Adipose tissue (tissue), 3 donors: ENCODE results near the gene RTL10. TPM values are rescaled to one million over a fixed set of nuclear protein-coding genes. Genes with fewer than 3 reads are reported as not detected.

Experiments
- H3K27ac ChIP-seq: one replicate; pipeline ENCODE4 v1.5.1; 2013; ENCODE audit warnings: low read depth, low read length
- WGBS, 3 donors: extraction: QIAGEN DNeasy Blood & Tissue Kit; methylation state at CpG; one replicate each; pipeline ENCODE4 v1.1.7; 2013; 5-methylcytosine and 5-hydroxymethylcytosine counted together
- polyA plus RNA-seq, 3 donors: library from polyadenylated mRNA; stranded (reverse); fragments of 200-250 nt; gene quantifications; one replicate each; pipeline ENCODE4 v1.2.3, GENCODE V29; 2013
- donor health status: healthy with polysubstance abuse.
- donor health status: Bipolar disorder and iron deficiency.
- donor health status: healthy.

The RTL10 gene
- polyA plus RNA-seq, 3 donors, result 3.1 to 4.3 (median 3.8) TPM

- H3K27ac ChIP-seq, result no peak overlapping the region
- WGBS, 3 donors, result 74 to 81% (median 74%) methylated on average over 4 of the region's 4 CpGs
Measured at GRCh38 chr22:19879643-19879991, 24.9 kb upstream of the RTL10 start.

GRCh38 chr22:19879246-19879570, 24.5 kb upstream of the RTL10 start:
- 92 to 96% (median 95%) methylated on average over 12 to 13 of the region's 13 CpGs for WGBS, 3 donors
- H3K27ac ChIP-seq, result no peak overlapping the region

- WGBS, 3 donors, result 90 to 91% (median 90%) methylated on average over 16 of the region's 16 CpGs
- H3K27ac ChIP-seq, result no peak overlapping the region
Measured at GRCh38 chr22:19878461-19879245, 24.0 kb upstream of the RTL10 start.

- H3K27ac ChIP-seq, result no peak overlapping the region
- 90 to 94% (median 93%) methylated on average over 20 of the region's 20 CpGs for WGBS, 3 donors
Measured at GRCh38 chr22:19877626-19878339, 23.1 kb upstream of the RTL10 start.

DNA sequence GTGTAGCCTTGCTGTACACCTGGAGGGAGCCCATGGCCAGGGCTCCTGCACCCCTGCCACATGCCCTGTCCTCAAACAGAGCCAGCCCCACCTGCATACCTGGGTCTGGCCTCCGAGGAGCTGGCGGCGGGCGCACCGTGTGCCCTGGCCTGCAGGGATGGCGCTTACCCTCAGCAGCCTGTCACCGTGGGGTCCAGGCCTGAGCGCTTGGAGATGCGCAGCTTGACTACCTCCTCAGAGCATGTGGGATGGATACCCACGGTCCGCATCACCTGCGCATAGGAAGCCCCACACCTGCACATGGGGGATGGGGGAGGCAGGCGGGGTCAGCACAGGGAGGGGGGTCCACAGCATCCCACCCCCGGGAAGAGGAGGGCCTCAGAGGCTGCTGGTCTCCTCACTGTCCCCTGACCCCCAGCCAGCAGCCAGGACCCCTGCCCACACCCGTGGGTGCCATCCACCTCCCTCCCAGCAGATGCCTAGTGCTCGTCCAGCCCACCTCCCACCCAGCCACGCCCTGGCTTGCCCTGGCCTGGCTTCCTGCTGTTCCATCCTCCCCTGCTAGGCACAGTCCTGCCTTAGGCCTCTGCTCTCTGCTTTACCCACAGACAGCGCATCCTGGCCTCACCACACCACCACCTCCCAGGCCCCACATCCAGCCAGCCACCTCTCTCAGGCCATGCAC, 22.4 kb upstream of the RTL10 start:
- 89 to 95% (median 93%) methylated on average over 18 of the region's 18 CpGs for WGBS, 3 donors
- H3K27ac ChIP-seq, result no peak overlapping the region

- WGBS, 3 donors, result 82 to 87% (median 84%) methylated on average over 21 of the region's 21 CpGs
- no peak overlapping the region for H3K27ac ChIP-seq
Measured at GRCh38 chr22:19876314-19876940, 21.8 kb upstream of the RTL10 start.

DNA sequence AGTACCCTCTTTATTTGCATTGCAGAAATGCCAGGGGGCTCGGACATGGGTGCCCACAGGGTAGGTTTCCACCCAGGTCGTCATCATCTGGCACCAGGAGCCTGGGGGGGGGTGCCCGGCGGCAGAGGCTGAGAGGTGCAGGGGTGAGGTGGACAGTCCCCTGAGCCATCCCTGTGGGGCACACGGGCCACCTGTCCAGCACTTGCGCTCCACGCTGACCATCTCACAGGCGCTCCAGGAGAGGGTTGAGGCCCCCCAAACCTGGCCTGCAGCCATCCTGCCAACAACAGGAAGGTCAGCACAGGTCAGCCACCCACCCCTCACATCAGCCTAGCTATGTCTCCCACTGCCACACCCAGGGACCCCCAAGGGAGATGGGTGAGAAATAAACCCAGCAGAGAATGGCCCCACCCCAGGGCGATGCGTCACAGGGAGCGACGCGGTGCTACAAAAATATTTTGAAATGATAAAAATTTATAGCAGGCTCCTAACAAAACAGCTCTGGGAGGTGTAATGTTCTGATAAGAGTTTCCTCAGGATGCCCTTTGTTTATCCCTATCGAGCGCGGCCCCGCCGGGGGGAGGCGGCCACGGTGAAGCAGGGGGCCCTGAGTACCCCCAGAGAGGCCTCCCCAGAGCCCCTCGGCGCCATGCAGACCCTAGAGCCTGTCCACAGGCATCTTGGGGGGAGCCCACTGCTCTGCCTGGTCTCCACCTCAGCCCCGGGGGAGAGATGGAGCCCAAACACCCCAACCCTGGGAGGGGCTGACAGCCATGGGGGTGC, 21.0 kb upstream of the RTL10 start:
- no peak overlapping the region for H3K27ac ChIP-seq
- WGBS, 3 donors, result 79 to 88% (median 83%) methylated on average over 19 to 23 of the region's 23 CpGs

- WGBS, 3 donors, result 85 to 93% (median 87%) methylated on average over 10 to 12 of the region's 12 CpGs
- H3K27ac ChIP-seq, result no peak overlapping the region
Measured at GRCh38 chr22:19875061-19875530, 20.4 kb upstream of the RTL10 start.

- no peak overlapping the region for H3K27ac ChIP-seq
- WGBS, 3 donors, result 73 to 79% (median 78%) methylated on average over 27 of the region's 27 CpGs
Measured at GRCh38 chr22:19874307-19875060, 19.8 kb upstream of the RTL10 start.

GRCh38 chr22:19873960-19874306, 19.3 kb upstream of the RTL10 start:
- 84 to 87% (median 87%) methylated on average over 7 of the region's 7 CpGs for WGBS, 3 donors
- no peak overlapping the region for H3K27ac ChIP-seq

DNA sequence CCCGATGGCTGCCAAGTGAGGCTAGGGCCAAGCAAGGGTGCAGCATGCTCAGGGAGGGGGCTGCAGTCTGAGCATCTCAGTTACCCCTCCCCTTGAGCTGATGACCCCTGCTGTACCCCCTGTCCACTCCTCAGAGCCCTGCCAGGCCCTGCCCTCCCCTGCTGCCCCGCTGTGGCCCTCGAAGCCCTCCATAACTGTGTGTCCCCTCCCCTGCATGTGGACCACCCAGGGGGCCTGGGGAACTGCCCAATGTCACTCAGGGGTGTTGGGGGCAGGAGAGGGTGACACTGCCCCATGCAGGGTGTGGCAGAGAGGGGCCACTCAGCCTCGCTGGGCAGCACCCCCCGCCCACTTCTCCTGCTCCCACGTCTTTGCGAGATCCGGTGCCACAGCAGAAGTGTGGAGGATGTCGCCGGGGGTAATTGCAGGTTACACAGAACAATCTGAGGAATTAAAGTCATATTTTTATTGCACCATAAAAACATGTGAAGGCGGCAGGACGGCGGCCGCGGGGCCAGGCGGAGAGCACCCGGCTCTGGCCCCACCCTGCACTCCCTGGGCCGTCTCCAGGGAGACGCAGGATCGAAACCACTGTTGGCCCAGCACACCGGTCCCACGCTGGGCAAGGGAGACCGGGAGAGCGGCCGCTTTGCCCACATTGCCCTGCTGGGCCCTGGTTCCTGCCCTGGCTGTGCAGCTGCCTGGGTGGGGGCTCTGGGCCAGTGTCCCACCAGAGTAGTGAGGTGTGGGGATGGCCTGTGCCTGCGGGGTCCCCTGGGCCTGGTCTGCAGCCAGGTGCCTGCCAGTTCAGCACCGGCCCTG, 18.7 kb upstream of the RTL10 start:
- 71 to 81% (median 76%) methylated on average over 27 of the region's 27 CpGs for WGBS, 3 donors

DNA sequence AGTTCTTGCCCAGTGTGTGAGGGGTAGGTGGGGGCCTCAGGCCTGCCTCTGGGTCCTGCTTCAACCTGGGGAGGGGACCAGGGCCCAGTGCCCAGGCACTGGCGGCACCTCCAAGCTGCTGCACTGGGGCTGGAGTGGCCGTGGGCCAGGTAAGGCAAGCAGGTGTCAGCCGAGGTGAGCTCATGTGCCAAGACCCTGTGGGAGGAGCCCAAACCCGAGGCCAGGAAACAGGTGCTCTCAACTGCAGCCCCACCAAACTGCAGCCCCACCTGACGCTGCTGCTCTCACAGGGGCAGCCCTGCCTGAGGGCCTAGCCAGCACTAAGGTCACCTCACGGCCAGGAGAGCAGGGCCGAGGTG, 18.1 kb upstream of the RTL10 start:
- WGBS, 3 donors, result 31 to 60% (median 54%) methylated on average over 7 of the region's 7 CpGs
- no peak overlapping the region for H3K27ac ChIP-seq

More for the DNA sequence above, 18.7 kb upstream of the RTL10 start:
- H3K27ac ChIP-seq, result no peak overlapping the region

- H3K27ac ChIP-seq, result no peak overlapping the region
- WGBS, 3 donors, result 87 to 91% (median 89%) methylated on average over 15 to 16 of the region's 16 CpGs
Measured at GRCh38 chr22:19871845-19872778, 17.4 kb upstream of the RTL10 start.

GRCh38 chr22:19871023-19871844, 16.6 kb upstream of the RTL10 start:
- WGBS, 3 donors, result 74 to 91% (median 76%) methylated on average over 15 to 19 of the region's 19 CpGs
- H3K27ac ChIP-seq, result no peak overlapping the region
